Lower lobe of right lung (tissue), 2 donors: ENCODE data around the gene PRDX6. TPM values are rescaled to one million over a fixed set of nuclear protein-coding genes. Genes with fewer than 3 reads are reported as not detected.

Experiments used
- ATAC-seq, 2 donors: fragments of 200-7000 bp; cut with Tn5 transposase; one replicate each; pipeline ENCODE4 v1.9.1; 2020 to 2022; ENCODE audit warnings: mild to moderate bottlenecking in 2 of 2, moderate library complexity in 2 of 2
- DNase-seq: peaks from one replicate; pipeline ENCODE4 v3.0.0-alpha.2; 2020
- H3K27ac ChIP-seq: fragments of 200-600 bp; one replicate; pipeline ENCODE4 v1.8.0; 2022
- H3K27me3 ChIP-seq: fragments of 200-600 bp; one replicate; pipeline ENCODE4 v1.8.0; 2022; ENCODE audit warnings: low read depth
- H3K36me3 ChIP-seq: fragments of 200-600 bp; one replicate; pipeline ENCODE4 v1.8.0; 2022; ENCODE audit warnings: mild to moderate bottlenecking
- H3K4me1 ChIP-seq: fragments of 200-600 bp; one replicate; pipeline ENCODE4 v1.8.0; 2022
- H3K4me3 ChIP-seq: fragments of 200-600 bp; one replicate; pipeline ENCODE4 v1.8.0; 2022; ENCODE audit warnings: mild to moderate bottlenecking
- H3K9me3 ChIP-seq: fragments of 200-600 bp; one replicate; pipeline ENCODE4 v1.8.0; 2022
- intact Hi-C: fragments of 100-400 bp; cut with DNase I; formaldehyde crosslinking; loops from one replicate; pipeline ENCODE4 v1.11.0; 2022
- total RNA-seq: library from RNA; stranded (reverse); fragmentation: NEBNext Ultra II Directional; extraction: Animal tissue kit (Norgen Biotek cat#: 25700); gene quantifications from one replicate; pipeline ENCODE4 v1.2.1, GENCODE V29; 2021
- TF ChIP-seq, protein P1 (sequence below): fragments of 200-600 bp; IDR thresholded peaks from one replicate; pipeline ENCODE4 v1.8.0; 2022; ENCODE audit warnings: antibody characterized with exemption, mild to moderate bottlenecking
- donor health status: DM: no; HTN: yes; CAD: no; lungs with severe emphysema.

PRDX6 gene
- total RNA-seq, 1 donor from 2014 or later, result 187 TPM

DNA sequence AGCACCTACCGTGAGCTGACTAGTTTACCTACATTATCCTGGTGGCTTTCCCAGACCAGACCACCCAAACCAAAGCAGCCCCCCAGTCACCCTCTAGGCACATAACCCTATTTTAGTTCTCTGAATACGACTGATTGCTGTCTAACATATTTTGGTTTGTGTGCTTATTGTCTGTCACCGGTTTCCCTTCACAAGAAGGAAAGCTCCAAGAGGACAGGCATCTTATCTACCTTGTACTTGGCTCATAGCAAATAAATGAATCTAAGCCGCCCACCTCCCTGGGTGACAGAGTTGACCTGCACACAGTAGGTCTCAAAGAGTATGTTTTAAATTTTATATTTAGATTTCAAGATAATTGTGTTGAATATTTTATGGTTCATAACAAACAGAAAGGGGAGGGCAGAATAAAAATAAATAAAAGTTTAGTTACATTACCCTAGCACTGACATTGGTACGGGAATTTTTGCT, 904 bp upstream of the PRDX6 start:
- Histone ChIP-seq H3K27me3 (no peaks in the 10 kb centered on the region), H3K9me3 (no peaks in the 10 kb centered on the region), H3K36me3 (peaks cover 9% of the 10 kb centered on the region), H3K27ac (peak overlapping the region; percentile 98), H3K4me1 (peaks cover 59% of the 10 kb centered on the region), H3K4me3 (peak overlapping the region; percentile 91)
- TF ChIP-seq, protein P1, sequence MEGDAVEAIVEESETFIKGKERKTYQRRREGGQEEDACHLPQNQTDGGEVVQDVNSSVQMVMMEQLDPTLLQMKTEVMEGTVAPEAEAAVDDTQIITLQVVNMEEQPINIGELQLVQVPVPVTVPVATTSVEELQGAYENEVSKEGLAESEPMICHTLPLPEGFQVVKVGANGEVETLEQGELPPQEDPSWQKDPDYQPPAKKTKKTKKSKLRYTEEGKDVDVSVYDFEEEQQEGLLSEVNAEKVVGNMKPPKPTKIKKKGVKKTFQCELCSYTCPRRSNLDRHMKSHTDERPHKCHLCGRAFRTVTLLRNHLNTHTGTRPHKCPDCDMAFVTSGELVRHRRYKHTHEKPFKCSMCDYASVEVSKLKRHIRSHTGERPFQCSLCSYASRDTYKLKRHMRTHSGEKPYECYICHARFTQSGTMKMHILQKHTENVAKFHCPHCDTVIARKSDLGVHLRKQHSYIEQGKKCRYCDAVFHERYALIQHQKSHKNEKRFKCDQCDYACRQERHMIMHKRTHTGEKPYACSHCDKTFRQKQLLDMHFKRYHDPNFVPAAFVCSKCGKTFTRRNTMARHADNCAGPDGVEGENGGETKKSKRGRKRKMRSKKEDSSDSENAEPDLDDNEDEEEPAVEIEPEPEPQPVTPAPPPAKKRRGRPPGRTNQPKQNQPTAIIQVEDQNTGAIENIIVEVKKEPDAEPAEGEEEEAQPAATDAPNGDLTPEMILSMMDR, result no peak
- ATAC-seq, result no peak
- no peak for DNase-seq
- intact Hi-C loops, result no loop called here

- intact Hi-C loops, result no loop called here
- Histone ChIP-seq H3K9me3 (no peaks in the 10 kb centered on the region), H3K4me3 (peak overlapping the region; percentile 91), H3K27ac (peak overlapping the region; percentile 98), H3K4me1 (peaks cover 59% of the 10 kb centered on the region), H3K36me3 (peaks cover 15% of the 10 kb centered on the region), H3K27me3 (no peaks in the 10 kb centered on the region)
- TF ChIP-seq, protein P1, result no peak
- ATAC-seq (peak; percentile 88 to 94), DNase-seq (peak; percentile 96)
Observed at GRCh38 chr1:173476665-173477285, 360 bp upstream of the PRDX6 start.

DNA sequence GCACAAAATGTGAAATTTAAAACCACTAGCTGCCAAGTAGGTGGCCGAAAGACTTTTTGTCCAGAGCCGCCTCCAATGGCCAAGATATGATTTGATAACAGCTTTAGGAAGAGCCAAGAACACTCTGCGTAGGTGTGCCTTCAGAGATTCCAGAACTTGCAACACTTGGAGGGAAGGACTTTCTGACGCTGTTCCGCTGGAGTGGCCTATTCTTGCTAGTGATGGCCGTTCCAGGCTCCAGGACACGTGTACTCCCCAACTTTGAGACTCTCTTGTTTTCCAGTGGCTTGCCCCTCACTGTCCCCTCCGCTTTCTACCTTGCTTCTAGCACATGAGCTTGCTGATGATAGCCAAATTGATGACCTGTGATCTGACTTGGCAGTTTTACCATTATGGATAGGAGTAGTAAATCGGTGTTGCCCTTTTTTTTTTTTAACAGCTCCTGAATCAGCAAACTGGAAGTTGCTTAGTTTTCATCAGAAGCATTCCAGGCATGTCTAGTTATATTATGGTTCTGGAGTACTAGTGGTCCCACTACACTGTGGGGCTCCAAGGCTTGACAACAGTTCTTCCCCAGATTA, 1.0 kb downstream of the PRDX6 start:
- Histone ChIP-seq H3K36me3 (peaks cover 29% of the 10 kb centered on the region), H3K4me3 (peak overlapping the region; percentile 91), H3K27ac (peak overlapping the region; percentile 98), H3K9me3 (no peaks in the 10 kb centered on the region), H3K27me3 (no peaks in the 10 kb centered on the region), H3K4me1 (peaks cover 59% of the 10 kb centered on the region)
- TF ChIP-seq, protein P1, result no peak
- ATAC-seq (peak; percentile 78 to 82), DNase-seq (peak; percentile 71)
- intact Hi-C loops, result no loop called here

GRCh38 chr1:173479649-173480048, 2.5 kb downstream of the PRDX6 start:
- Histone ChIP-seq H3K36me3 (peaks cover 43% of the 10 kb centered on the region), H3K27ac (no peak overlapping the region), H3K4me1 (peaks cover 45% of the 10 kb centered on the region), H3K27me3 (no peaks in the 10 kb centered on the region), H3K9me3 (no peaks in the 10 kb centered on the region), H3K4me3 (peak overlapping the region; percentile 25)
- intact Hi-C loops, result no loop called here
- ATAC-seq, result no peak
- DNase-seq, result no peak
- TF ChIP-seq, protein P1, result no peak

DNA sequence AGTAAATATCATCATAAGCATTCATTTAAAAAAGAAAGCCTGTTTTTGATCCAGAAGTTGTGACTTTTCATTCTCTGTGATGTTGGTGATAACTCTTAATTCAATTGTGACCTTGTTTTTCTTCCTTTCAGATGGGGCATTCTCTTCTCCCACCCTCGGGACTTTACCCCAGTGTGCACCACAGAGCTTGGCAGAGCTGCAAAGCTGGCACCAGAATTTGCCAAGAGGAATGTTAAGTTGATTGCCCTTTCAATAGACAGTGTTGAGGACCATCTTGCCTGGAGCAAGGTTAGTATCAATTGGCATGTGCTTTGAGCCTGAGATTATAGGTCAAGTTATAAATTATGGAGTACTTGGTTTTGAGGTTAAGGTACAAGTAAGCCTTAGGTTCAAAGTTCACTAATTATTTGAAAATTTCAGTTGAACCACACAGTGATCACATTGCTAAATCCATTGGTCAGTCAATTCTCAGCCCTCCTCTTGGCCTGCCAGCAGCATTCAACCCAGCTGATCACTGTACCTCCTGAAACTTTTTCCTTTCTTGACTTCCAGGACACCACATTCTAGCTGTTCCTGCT, 4.1 kb downstream of the PRDX6 start:
- ATAC-seq (no peak), DNase-seq (no peak)
- no peaks in the 10 kb centered on the region for H3K27me3 ChIP-seq
- H3K4me1 ChIP-seq, result peaks cover 29% of the 10 kb centered on the region
- H3K36me3 ChIP-seq, result peaks cover 60% of the 10 kb centered on the region
- no peak overlapping the region for H3K27ac ChIP-seq
- H3K4me3 ChIP-seq, result no peak overlapping the region
- intact Hi-C loops, result no loop called here
- TF ChIP-seq, protein P1, result no peak
- no peaks in the 10 kb centered on the region for H3K9me3 ChIP-seq
